NCI-H2227 treated with DMSO at 0.1 percent for 48 hours (cell line): ENCODE measurements around the gene EPO.
"Not testable (repeated sequence)": the region's sequence is repeated elsewhere in the genome, so short reads cannot be mapped to it uniquely, and the experiment has no call there.

Experiments
- DNase-seq: peaks from one replicate; lab custom pipeline; 2025; lab: John Stamatoyannopoulos, UW

The EPO gene

DNA sequence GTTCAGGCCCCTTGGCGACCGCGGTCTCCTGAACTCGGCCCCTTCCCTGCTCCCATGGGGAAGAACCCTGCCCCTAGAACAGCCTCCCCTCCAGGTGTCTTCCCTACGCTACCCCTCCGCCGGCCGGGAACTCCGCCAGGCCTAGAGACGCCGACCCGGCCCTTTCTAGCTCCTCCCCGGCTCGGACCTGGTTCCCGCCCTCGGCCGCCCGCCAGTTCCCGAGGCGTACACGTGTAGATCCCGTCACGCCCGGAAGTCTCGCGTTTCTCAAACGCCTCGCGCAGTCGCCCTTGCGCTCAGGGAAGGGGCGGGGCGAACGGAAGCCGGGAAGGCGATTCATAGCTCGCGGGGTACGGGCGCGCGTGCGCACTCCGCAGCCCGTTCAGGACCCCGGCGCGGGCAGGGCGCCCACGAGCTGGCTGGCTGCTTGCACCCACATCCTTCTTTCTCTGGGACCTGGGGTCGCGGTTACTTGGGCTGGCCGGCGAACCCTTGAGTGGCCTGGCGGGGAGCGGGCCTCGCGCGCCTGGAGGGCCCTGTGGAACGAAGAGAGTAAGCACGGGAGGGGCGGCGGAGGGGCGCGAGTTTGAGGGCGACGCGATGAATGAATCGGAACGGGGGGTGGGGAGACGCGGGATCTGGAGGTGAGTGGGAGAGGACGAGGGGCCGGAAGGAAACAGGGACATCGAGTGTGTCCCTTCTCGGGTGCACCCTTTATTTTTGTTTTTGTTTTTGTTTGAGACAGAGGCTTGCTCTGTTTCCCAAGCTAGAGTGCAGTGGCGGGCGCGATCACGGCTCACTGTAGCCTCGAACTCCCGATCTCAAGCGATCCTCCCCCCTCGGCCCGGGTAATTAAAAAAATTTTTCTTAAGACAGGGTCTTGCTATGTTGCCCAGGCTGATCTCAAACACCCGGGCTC lies 14.3 kb upstream of the EPO start, which contains the start of gene POP7:
TSS of gene POP7 (plus strand) at position 369 of the 919 bp plus-strand sequence. CDS start 710 bp downstream, outside the sequence.
- peak; percentile 98 for DNase-seq

DNA sequence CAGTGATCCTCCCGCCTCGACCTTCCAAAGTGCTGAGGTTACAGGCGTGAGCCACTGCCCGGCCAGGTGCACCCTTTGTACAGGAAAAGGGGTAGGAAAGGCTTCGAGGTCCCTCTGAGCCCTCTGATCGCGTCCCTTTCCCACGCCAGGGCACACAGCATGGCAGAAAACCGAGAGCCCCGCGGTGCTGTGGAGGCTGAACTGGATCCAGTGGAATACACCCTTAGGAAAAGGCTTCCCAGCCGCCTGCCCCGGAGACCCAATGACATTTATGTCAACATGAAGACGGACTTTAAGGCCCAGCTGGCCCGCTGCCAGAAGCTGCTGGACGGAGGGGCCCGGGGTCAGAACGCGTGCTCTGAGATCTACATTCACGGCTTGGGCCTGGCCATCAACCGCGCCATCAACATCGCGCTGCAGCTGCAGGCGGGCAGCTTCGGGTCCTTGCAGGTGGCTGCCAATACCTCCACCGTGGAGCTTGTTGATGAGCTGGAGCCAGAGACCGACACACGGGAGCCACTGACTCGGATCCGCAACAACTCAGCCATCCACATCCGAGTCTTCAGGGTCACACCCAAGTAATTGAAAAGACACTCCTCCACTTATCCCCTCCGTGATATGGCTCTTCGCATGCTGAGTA lies 13.5 kb upstream of the EPO start:
- DNase-seq = no peak

DNA sequence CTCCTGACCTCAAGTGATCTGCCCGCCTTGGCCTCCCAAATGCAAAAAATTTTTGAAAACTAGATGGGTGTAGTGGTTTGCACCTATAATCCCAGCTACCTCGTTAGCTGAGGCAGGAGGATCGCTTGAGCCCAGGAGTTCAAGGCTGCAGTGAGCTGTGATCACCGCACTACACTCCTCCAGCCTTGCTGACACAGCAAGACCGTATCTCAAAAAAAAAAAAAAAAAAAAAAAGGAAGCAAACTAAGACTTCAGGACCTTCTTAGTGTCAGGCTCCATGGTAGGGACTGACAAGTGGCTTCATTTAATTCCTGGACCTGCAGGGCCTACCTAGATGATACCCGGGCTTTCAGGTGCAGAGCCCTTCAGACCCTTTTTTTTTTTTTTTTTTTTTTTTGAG lies 11.9 kb upstream of the EPO start:
- no peak for DNase-seq

DNA sequence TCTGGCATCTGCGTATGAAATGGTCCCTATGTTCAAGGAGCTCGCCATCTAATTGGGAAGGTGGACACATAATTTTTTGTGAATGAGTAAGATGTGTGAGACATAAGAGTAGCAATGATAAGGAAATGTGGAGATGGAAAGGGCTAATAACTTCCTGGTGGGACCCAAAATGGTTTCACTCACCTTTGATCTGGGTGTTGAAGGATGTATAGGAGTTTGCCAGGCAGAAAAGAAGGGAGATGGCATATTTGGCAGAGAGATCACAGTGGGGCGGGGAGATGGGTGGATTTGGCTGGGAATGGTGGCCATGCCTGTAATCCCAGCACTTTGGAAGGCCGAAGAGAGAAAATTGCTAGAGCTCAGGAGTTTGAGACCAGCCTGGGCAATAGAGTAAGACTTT lies 9.8 kb upstream of the EPO start:
- DNase-seq = no peak

DNA sequence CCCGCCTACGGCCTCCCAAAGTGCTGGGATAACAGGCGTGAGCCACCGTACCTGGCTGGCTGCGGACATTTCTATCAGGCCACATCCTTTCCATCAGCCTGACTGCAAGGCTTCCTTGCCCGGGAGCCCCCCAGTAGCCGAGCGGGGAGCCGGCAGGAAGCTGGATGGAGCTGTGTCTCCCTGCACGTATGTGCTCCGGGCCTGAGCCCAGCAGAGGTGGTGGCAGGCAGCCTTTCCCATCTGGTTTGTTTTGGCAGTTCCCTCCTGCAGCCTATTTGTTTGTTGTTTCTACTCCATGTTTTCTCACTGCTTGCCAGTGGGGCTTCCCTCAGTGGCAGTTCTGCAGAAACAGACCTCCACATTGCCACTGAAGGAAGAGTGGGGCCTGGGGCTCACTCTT lies 8.9 kb upstream of the EPO start:
- DNase-seq = no peak

DNA sequence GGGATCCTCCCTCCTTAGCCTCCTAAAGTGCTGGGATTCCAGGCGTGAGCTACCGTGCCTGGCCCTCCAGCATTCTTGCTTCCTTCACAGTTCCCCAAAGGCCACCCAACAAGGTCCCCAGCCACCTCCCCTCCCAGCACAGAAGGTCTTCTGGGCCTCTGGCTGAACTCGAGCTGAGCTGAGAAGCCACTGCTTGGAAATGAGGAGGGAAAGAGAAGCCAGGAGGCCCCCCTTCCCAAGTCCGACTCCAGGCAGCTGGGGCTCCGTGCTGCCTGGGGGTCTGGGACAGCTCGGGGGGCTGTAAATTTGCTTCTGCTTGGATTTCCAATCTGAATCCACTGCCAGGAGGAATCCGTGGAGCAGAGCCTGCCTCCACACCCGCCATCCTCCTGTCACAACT lies 5.5 kb upstream of the EPO start:
- no peak for DNase-seq

DNA sequence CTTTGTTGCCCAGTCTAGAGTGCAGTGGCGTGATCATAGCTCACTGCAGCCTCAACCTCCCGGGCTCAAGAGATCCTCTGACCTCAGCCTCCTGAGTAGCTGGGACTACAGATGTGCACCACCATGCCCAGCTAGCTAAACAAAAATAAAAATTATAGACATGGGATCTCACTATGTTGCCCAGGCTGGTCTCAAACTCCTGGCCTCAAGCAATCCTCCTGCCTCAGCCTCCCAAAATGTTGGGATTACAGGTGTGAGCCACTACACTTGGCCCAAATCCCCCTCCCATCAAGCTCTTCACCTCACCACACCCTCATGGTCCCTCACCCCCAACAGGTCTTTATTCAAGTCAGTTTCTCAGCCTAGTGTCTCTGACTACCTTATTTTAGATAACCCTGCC lies 3.2 kb upstream of the EPO start:
- DNase-seq = not testable (repeated sequence)

DNA sequence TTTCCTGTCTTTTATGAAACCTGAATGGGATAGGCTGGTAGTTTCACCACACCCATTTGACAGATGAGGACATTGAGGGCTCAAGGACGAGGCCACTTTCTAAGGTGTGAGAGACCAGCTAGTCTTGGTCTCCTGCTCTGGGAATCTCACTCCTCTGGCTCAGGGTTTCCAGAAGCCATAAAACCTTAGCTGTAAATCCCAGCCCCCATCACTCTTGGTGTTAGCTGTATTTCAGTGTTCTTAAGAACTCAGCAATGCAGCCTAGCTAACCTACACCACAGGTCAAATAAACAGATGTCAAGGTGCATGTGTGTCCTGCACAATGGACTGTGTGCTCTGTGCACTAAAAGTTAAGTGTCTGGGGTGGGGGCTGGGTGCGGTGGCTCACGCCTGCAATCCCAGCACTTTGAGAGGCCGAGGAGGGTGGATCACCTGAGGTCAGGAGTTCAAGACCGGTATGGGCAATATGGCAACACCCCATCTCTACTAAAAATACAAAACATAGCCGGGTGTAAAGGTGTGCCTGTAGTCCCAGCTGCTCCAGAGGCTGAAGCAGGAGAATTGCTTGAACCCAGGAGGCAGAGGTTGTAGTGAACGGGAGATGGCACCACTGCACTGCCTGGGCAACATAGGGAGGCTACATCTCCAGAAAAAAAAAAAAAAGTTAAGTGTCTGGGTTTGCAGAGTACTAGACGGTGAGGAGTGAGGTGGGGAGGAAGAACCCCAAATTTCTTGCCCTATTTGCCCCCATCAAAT lies 567 bp upstream of the EPO start:
- DNase-seq = no peak

DNA sequence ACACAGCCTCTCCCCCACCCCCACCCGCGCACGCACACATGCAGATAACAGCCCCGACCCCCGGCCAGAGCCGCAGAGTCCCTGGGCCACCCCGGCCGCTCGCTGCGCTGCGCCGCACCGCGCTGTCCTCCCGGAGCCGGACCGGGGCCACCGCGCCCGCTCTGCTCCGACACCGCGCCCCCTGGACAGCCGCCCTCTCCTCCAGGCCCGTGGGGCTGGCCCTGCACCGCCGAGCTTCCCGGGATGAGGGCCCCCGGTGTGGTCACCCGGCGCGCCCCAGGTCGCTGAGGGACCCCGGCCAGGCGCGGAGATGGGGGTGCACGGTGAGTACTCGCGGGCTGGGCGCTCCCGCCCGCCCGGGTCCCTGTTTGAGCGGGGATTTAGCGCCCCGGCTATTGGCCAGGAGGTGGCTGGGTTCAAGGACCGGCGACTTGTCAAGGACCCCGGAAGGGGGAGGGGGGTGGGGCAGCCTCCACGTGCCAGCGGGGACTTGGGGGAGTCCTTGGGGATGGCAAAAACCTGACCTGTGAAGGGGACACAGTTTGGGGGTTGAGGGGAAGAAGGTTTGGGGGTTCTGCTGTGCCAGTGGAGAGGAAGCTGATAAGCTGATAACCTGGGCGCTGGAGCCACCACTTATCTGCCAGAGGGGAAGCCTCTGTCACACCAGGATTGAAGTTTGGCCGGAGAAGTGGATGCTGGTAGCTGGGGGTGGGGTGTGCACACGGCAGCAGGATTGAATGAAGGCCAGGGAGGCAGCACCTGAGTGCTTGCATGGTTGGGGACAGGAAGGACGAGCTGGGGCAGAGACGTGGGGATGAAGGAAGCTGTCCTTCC lies 620 bp downstream of the EPO start:
- no peak for DNase-seq

DNA sequence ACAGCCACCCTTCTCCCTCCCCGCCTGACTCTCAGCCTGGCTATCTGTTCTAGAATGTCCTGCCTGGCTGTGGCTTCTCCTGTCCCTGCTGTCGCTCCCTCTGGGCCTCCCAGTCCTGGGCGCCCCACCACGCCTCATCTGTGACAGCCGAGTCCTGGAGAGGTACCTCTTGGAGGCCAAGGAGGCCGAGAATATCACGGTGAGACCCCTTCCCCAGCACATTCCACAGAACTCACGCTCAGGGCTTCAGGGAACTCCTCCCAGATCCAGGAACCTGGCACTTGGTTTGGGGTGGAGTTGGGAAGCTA lies 1.2 kb downstream of the EPO start:
- DNase-seq = no peak

DNA sequence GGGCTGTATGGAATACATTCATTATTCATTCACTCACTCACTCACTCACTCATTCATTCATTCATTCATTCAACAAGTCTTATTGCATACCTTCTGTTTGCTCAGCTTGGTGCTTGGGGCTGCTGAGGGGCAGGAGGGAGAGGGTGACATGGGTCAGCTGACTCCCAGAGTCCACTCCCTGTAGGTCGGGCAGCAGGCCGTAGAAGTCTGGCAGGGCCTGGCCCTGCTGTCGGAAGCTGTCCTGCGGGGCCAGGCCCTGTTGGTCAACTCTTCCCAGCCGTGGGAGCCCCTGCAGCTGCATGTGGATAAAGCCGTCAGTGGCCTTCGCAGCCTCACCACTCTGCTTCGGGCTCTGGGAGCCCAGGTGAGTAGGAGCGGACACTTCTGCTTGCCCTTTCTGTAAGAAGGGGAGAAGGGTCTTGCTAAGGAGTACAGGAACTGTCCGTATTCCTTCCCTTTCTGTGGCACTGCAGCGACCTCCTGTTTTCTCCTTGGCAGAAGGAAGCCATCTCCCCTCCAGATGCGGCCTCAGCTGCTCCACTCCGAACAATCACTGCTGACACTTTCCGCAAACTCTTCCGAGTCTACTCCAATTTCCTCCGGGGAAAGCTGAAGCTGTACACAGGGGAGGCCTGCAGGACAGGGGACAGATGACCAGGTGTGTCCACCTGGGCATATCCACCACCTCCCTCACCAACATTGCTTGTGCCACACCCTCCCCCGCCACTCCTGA lies 2.4 kb downstream of the EPO start:
- DNase-seq = no peak

DNA sequence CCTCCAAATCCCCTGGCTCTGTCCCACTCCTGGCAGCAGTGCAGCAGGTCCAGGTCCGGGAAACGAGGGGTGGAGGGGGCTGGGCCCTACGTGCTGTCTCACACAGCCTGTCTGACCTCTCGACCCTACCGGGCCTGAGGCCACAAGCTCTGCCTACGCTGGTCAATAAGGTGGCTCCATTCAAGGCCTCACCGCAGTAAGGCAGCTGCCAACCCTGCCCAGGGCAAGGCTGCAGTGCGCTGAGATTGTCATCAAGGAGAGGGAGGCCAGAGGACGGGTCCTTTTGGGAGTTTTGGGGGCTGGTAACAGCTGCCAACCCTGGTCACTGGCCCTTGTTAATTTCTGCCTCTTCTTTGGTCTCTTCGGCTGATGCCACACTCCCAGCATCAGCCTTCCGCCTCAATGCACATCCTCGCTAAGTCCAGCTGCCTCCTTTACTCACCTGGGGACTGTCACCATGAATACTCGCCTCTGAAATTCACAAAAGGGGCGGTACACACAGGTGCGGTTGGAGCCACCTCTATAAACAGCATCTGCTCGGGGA lies 3.5 kb downstream of the EPO start:
- DNase-seq = no peak

DNA sequence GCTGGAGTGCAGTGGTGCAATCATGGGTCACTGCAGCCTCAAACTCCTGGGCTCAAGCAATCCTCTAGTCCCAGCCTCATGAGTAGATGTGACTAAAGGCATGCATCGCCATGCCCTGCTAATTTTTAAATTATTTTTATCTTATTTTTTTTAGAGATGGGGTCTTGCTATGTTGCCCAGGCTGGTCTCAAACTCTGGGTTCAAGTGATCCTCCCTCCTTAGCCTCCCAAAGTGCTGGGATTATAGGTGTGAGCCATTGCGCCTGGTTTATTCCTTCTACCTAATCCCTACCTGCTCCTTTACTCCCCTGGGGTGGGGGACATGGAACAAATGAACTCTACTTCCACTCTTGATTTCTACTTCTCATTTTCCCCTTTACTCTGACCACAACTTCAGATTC lies 4.1 kb downstream of the EPO start:
- DNase-seq = not testable (repeated sequence)

DNA sequence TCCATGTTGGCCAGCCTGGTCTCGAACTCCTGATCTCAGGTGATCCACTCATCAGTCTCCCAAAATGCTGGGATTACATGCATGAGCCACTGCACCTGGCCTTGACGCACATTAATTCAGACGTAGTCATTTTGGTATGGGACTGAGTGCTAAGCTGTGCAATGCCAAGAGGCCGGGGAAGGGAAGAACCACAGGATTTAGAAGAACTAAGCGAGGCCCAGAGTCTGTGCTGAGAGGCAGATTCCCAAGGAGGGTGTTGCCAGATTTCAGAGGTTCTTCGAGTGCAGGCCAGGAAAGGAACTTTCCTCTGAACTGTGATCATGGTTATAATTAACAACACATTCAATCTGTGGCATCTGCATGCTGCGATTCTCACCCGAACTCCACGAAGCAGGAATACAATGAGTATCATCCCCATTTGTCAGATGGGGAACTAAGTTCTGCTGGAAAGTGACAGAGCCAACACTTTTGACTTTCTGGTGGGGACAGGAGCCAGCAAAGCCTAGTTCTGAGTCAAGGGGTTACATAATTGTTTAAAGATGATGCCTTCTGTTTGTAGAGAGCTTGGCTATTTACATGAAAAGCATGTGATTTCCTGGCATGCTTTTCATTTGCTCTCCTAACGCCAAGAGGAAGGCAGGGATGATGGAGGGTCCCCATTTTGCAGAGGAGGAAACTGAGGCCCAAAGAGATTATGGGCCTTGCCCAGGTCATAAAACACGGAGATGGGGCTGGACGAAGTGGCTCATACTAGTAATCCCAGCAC lies 6.9 kb downstream of the EPO start:
- no peak for DNase-seq

DNA sequence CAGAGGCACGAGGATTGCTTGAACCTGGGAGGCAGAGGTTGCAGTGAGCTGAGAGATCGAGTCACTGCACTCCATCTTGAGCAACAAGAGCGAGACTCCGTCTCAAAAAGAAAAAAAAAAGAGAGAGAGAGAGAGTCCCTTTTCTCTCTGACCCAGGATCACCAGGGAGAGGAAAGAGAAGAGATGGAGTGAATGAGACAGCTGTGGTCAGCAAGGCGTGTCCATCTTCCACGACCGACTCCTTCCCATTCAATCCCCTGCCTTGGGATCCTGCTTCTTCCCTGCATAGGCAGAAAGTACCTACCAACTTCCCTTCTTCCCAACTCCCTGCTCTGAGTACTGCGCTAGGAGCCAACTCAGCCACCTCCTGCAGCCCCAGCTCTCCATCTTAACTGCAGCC lies 7.9 kb downstream of the EPO start:
- DNase-seq = no peak

DNA sequence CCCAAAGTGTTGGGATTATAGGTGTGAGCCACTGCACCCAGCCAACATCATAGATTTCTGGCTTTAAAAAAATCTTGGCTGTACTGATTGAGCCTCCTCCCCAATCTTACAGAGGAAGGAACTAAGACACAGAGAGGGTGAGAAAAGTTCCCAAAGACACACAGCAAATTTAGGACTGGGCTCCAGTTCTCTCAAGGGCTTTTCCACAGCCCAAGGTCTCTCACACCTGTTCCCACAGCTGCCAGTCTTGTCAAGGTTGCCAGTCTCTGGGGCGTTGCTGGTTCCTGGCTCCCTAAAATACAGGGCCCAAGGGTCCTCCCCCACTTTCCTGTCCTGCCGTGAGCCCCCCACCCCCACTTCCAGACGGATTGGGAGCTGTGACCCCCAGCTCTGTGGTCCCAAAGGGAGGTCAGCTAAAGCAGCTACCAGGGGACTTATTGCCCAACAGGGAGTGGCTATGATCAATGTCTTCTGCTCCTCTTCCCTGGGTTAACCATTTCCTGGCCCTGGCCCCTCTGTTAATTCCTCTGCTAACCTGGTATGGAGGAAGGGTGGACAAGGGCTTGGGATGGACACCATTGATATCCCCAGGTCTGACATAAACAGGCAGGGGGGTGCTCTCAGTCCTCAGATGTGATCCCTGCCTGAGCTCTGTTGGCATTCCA lies 10.0 kb downstream of the EPO start:
- DNase-seq = no peak

DNA sequence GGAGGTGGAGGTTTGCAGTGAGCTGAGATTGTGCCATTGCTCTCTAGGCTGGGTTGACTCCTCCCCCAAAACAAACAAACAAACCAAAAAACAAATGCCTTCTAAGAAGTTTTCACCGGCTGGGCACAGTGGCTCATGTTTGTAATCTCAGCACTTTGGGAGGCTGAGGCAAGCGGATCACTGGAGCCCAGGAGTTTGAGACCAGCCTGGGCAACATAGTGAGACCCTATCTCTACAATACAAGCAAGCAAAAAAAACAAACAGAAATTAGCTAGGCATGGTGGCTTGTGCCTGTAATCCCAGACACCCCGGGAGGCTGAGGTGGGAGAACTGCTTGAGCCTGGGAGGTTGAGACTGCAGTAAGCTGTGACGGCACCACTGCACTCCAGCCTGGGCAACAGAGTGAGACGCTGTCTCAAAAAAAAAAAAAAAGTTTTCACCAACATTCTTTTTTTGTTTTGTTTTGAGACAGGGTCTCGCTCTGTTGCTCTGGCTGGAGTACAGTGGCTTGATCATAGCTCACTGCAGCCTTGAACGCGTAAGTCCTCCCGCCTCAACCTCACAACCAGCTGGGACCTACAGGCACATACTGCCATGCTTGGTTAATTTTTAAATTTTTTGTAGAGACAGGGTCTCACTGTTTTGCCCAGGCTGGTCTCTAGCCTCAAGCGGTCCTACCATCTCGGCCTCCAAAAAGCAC lies 11.8 kb downstream of the EPO start:
- DNase-seq = no peak

DNA sequence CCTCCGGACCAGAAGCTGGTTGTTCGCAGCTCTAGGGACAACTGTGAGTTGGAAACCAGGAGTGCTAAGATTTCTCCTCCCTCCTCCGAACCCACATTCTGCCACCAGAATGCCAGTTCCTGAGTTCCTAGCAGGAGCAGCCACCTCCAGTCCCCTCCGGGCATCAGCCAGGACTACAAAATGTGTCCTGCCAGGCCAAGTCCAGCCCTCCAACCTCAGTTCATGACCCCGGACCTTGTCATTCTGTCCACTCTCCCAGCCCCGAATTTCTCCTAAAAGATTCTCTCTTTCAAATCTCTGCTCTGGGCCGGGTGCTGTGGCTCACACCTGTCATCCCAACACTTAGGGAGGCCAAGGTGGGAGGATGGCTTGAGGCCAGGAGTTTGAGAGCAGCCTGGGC lies 15.5 kb downstream of the EPO start:
- no peak for DNase-seq

DNA sequence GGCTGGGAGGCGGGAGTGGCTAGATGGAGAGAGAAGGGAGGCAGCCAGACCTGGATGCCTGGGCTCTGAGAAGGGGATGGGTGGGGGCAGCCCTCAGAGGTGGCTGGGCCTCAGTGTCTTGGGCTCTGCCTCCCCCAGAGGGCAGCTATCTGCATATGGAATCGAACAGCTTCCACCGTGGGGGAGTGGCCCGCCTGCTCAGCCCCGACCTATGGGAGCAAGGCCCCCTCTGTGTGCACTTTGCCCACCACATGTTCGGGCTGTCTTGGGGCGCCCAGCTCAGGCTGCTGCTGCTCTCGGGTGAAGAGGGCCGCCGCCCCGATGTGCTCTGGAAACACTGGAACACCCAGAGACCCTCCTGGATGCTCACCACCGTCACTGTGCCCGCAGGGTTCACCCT lies 16.4 kb downstream of the EPO start:
- DNase-seq = no peak
